Fibroblast of mammary gland (primary cell): Measurements from ENCODE around the gene STIM1.

ENCODE experiments used
- DNase-seq: peaks from one replicate; pipeline ENCODE4 v3.0.0-alpha.2; 2010; ENCODE audit warnings: low read depth
- H3K4me3 ChIP-seq: 2 replicates; pipeline ENCODE4 v1.5.1; 2011; ENCODE audit warnings: low read depth, mild to moderate bottlenecking, low read length, moderate library complexity; ENCODE audit not compliant: control insufficient read depth
- CTCF ChIP-seq: conservative IDR thresholded peaks from 2 replicates; pipeline ENCODE4 v1.5.1; 2011; ENCODE audit warnings: low read depth, low read length, inconsistent platforms; ENCODE audit not compliant: control insufficient read depth, insufficient read depth

Gene STIM1

GRCh38 chr11:3902441-3902840 is 47.0 kb downstream of the STIM1 start:
- no peak overlapping the region for H3K4me3 ChIP-seq
- TF ChIP-seq CTCF: no peak
- no peak for DNase-seq

GRCh38 chr11:3903207-3903896 is 47.9 kb downstream of the STIM1 start:
- no peak for TF ChIP-seq CTCF
- H3K4me3 ChIP-seq: no peak overlapping the region
- no peak for DNase-seq

GRCh38 chr11:3904228-3904627 is 48.8 kb downstream of the STIM1 start:
- no peak for TF ChIP-seq CTCF
- no peak overlapping the region for H3K4me3 ChIP-seq
- DNase-seq: no peak

- TF ChIP-seq CTCF: no peak
- no peak overlapping the region for H3K4me3 ChIP-seq
- peak; percentile 88 for DNase-seq
Measured at GRCh38 chr11:3905080-3905953, 49.9 kb downstream of the STIM1 start.

- no peak for DNase-seq
- TF ChIP-seq CTCF: no peak
- no peak overlapping the region for H3K4me3 ChIP-seq
Measured at GRCh38 chr11:3906166-3906565, 50.7 kb downstream of the STIM1 start.

DNA sequence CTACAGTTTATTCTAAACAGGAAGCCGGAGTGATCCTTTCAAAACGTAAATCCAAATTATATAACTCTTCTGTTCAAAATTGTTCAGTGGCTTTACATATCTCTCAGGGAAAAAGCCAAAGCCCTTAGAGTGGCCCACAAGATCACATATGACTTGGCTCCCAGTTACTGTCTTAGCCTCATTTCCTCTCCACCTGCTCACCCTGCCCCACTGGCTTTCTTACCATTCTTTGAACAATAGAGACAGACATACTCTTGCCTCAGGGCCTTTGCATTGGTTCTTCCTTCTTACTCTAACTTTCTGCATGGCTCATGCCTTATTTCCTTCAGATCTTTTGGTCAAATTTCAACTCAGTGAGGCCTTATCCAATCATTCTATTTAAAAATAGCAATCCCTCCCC is 52.1 kb downstream of the STIM1 start:
- no peak for DNase-seq
- H3K4me3 ChIP-seq: no peak overlapping the region
- no peak for TF ChIP-seq CTCF
